Calu3 (cell line): Measurements from ENCODE around the gene ESRRB. TPM values are rescaled to one million over a fixed set of nuclear protein-coding genes. Genes with fewer than 3 reads are reported as not detected.

Experiments used
- BruUV-seq: library from RNA; stranded (reverse); fragments of 400-500 nt; replicated peaks from 2 replicates; lab custom pipeline; 2021; lab: Mats Ljungman, UMichigan
- CTCF ChIA-PET: fragments of 300-600 bp; sonication (Branson Sonifier 250); formaldehyde crosslinking; loops from one replicate; lab custom pipeline; 2022; ENCODE audit warnings: antibody characterized with exemption; lab: Charles Lee
- DNase-seq: peaks from one replicate; pipeline ENCODE4 v3.0.0; 2022
- H3K27ac Mint-ChIP-seq: one replicate; pipeline ENCODE4 v1.8.0; 2022; ENCODE audit warnings: mixed read lengths; ENCODE audit not compliant: unreplicated experiment
- H3K27me3 Mint-ChIP-seq: one replicate; pipeline ENCODE4 v1.8.0; 2022; ENCODE audit warnings: mixed read lengths; ENCODE audit not compliant: unreplicated experiment
- H3K36me3 Mint-ChIP-seq: one replicate; pipeline ENCODE4 v1.8.0; 2022; ENCODE audit warnings: mild to moderate bottlenecking, moderate library complexity, mixed read lengths; ENCODE audit not compliant: insufficient read depth, unreplicated experiment
- H3K4me1 Mint-ChIP-seq: one replicate; pipeline ENCODE4 v1.8.0; 2022; ENCODE audit warnings: mild to moderate bottlenecking, low read depth, mixed read lengths; ENCODE audit not compliant: unreplicated experiment
- H3K4me3 Mint-ChIP-seq: one replicate; pipeline ENCODE4 v1.8.0; 2022; ENCODE audit warnings: mild to moderate bottlenecking, low read depth, moderate library complexity, mixed read lengths; ENCODE audit not compliant: unreplicated experiment
- H3K9me3 Mint-ChIP-seq: one replicate; pipeline ENCODE4 v1.8.0; 2022; ENCODE audit warnings: low read depth, mixed read lengths; ENCODE audit not compliant: unreplicated experiment
- intact Hi-C: fragments of 100-400 bp; cut with micrococcal nuclease; formaldehyde crosslinking; loops from one replicate; pipeline ENCODE4 v1.10.0; 2022; ENCODE audit not compliant: unreplicated experiment
- total RNA-seq: library from RNA; stranded (reverse); gene quantifications from 2 replicates; pipeline ENCODE4 v1.2.3, GENCODE V29; 2022
- TF ChIP-seq, protein P1 (sequence below): fragments of 200-600 bp; IDR thresholded peaks from one replicate; pipeline ENCODE4 v1.8.0; 2022; ENCODE audit warnings: antibody characterized with exemption; ENCODE audit not compliant: unreplicated experiment

ESRRB gene
- total RNA-seq, 1 experiment from 2014 or later = 0.21 TPM

- no peak overlapping the region for H3K4me3 Mint-ChIP-seq
- TF ChIP-seq, protein P1, sequence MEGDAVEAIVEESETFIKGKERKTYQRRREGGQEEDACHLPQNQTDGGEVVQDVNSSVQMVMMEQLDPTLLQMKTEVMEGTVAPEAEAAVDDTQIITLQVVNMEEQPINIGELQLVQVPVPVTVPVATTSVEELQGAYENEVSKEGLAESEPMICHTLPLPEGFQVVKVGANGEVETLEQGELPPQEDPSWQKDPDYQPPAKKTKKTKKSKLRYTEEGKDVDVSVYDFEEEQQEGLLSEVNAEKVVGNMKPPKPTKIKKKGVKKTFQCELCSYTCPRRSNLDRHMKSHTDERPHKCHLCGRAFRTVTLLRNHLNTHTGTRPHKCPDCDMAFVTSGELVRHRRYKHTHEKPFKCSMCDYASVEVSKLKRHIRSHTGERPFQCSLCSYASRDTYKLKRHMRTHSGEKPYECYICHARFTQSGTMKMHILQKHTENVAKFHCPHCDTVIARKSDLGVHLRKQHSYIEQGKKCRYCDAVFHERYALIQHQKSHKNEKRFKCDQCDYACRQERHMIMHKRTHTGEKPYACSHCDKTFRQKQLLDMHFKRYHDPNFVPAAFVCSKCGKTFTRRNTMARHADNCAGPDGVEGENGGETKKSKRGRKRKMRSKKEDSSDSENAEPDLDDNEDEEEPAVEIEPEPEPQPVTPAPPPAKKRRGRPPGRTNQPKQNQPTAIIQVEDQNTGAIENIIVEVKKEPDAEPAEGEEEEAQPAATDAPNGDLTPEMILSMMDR = no peak
- peaks cover 30% of the 10 kb centered on the region for H3K27me3 Mint-ChIP-seq
- H3K9me3 Mint-ChIP-seq = no peaks in the 10 kb centered on the region
- CTCF ChIA-PET = no interaction called here
- no peak overlapping the region for H3K27ac Mint-ChIP-seq
- intact Hi-C loops = no loop called here
- H3K4me1 Mint-ChIP-seq = no peaks in the 10 kb centered on the region
- H3K36me3 Mint-ChIP-seq = no peaks in the 10 kb centered on the region
- no peak for DNase-seq
- no TSS peak for BruUV-seq
These were observed 89.7 kb downstream of the ESRRB start for GRCh38 chr14:76465664-76466063.

GRCh38 chr14:76467711-76468155 lies 91.8 kb downstream of the ESRRB start:
- no peak for DNase-seq
- H3K4me1 Mint-ChIP-seq = no peaks in the 10 kb centered on the region
- H3K36me3 Mint-ChIP-seq = no peaks in the 10 kb centered on the region
- H3K27me3 Mint-ChIP-seq = peaks cover 51% of the 10 kb centered on the region
- no peak overlapping the region for H3K27ac Mint-ChIP-seq
- H3K9me3 Mint-ChIP-seq = no peaks in the 10 kb centered on the region
- intact Hi-C loops = no loop called here
- no peak overlapping the region for H3K4me3 Mint-ChIP-seq
- no TSS peak for BruUV-seq
- CTCF ChIA-PET = interaction anchor here (0.5 to 0.9 kb wide), 3 partner anchors 9 to 1941 kb away, joined by 3 to 10 read pairs (median 4); no protein-coding TSS in a partner anchor
- TF ChIP-seq, protein P1 = no peak

DNA sequence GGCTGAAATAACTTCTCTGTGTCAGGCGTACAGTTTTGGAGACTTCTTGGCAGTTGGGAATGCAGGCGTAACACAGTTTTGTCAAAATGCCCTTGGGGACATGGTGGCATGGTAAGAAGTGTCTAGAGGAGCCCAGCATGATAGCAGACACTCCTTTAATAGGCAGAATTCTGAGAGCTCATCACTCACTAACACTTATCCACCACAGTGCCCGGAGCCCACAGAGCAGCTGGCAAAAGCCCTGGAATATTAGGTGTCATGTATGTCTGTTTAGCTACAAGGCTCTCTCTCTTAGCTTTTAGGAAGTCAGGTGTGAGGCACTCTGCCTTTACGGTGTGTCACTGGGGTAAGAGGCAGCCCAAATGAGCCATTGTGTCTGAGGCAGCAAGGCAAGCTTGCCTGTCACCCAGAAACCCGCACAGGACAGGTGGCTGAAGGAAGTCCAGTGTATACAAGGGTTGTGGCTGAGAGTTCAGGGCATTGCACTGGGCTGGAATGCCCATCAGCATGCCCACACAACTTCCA lies 96.3 kb downstream of the ESRRB start:
- DNase-seq = no peak
- Mint-ChIP-seq H3K27ac (no peak overlapping the region), H3K36me3 (no peaks in the 10 kb centered on the region), H3K27me3 (peaks cover 72% of the 10 kb centered on the region), H3K4me3 (no peak overlapping the region), H3K9me3 (no peaks in the 10 kb centered on the region), H3K4me1 (no peaks in the 10 kb centered on the region)
- no TSS peak for BruUV-seq
- intact Hi-C loops = no loop called here
- CTCF ChIA-PET = no interaction called here
- TF ChIP-seq, protein P1 = no peak

DNA sequence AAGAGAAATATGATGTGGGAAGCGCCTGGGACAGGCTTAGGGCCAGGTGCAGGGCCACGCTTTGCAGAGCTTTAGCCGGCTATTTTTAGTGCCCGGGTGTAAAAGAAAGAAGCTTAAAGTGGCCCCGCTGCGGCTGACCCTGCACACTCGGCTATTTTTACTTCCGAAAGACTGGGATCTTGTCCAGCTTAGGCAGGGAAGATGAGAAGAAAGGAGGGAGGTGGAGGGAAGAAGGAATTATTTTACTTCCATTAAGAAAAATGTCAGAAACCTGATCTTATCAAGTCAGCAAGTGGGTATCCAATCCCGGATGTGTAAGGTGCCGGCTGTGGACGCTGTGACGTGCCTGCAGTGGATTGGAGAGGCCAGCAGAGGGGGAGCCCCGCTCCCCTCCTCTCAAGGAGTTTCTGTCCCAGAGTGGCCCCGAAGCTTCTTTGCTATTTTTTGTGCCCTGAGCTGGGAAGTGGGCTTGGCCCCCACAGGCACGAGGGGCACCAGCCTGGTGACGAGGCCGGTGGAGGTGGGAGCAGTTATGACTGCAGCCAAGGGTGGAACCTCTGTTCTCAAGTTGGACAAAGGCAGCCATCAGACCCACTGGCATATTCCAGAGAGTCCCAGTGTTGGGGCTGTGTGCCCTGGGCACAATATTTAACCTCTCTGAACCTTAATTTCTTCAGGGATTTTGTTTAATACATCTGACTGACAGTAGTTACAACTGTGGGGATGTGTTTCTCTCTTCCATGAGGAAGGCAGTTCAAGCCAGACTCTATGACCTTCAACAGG lies 97.7 kb downstream of the ESRRB start:
- intact Hi-C loops = no loop called here
- Mint-ChIP-seq H3K4me3 (no peak overlapping the region), H3K9me3 (no peaks in the 10 kb centered on the region), H3K27me3 (peaks cover 76% of the 10 kb centered on the region), H3K27ac (no peak overlapping the region), H3K4me1 (no peaks in the 10 kb centered on the region), H3K36me3 (no peaks in the 10 kb centered on the region)
- TF ChIP-seq, protein P1 = no peak
- BruUV-seq = no TSS peak
- no peak for DNase-seq
- CTCF ChIA-PET = interaction anchor here (0.6 to 1.2 kb wide), 2 partner anchors 15 to 173 kb away, joined by 3 to 5 read pairs; no protein-coding TSS in a partner anchor
